GM18502 (cell line): ENCODE results near the gene DMRT1.

Source experiments
- ATAC-seq: cut with Tn5 transposase; IDR thresholded peaks from one replicate; pipeline ENCODE4 v1.9.1; 2021; ENCODE audit warnings: mild to moderate bottlenecking; ENCODE audit not compliant: unreplicated experiment, poor library complexity

DMRT1 gene

GRCh38 chr9:969310-970150 lies 128.0 kb downstream of the DMRT1 start:
- no peak for ATAC-seq

DNA sequence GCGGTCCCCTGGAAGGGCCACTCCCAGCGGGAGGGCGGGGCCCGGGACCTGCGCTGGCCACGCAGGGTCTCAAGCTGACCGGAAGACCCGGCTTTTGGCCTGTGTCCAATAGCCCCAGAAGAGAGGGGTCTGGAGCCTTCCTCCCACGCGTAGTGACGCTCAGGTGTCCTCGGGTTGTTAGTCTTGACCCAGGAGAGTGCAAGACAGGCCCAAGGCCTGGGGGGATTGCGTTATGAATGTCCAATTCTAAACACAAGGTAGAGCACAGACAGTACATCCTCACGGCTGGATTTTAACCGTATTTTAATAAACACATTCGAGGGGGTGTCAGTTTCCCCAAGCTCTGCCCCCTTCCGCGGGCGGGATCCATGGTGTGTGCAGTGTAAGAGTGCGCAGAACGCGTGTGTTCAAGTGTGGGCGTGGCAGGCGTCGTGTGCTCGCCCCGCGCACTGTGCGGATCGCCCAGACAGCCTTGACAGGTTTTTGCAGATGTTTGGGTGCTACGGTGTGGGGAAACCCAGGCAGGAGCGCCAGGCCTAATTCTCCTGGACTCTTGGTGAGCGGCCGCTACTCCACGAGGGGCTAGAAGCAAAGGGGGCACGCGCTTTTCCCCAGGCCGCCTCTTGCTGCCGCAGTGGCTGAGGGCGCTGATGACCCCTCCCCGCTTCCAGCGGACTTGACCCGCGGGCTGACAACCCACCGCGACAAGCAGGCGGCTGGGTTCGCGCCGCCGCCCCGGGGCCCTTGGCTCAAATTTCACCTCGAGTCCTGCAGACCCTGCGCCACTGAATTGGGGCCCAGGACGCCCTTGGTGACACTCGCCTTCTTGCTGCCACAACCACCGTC lies 128.9 kb downstream of the DMRT1 start:
- ATAC-seq, result no peak

- no peak for ATAC-seq
These were observed 130.5 kb downstream of the DMRT1 start for GRCh38 chr9:971901-972500.

DNA sequence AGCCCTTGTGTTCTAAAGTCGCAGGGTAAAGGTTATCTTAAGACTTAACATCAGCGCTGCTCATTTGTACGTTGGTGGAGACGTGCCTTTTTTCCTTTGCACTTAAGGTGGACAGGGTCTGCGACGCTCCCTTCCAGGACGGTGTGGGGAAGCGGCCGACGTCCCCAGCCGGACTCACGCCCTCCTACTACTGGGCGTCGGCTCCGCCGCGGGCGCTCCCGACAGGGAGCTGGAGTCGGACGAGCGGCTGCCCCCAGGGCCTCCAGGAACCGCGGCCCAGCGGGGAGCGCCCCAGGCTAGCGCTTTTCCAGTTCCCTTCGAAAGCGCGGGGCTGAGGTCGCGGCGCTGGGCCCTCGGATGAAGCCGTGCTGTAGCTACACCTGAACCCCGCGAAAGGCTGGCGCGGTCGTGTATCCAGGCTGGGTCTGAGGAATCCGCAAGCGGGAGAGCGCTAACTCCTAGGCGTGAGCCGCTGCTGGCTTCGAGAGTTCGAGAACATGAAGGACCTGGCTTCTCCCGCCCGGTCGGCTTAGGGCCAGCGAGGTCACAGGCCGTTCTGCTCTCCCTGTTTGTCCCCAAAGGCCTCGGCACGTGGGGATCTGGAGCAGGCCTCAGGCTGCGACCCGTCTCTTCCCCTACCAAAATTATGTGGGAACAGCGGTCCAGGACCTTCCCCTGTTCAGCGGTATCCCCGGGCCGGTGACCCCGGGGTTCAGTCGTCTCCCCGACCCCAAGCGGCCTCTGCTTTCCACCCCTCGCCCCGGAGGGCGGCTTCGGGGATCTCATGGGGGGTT lies 131.2 kb downstream of the DMRT1 start:
- no peak for ATAC-seq

DNA sequence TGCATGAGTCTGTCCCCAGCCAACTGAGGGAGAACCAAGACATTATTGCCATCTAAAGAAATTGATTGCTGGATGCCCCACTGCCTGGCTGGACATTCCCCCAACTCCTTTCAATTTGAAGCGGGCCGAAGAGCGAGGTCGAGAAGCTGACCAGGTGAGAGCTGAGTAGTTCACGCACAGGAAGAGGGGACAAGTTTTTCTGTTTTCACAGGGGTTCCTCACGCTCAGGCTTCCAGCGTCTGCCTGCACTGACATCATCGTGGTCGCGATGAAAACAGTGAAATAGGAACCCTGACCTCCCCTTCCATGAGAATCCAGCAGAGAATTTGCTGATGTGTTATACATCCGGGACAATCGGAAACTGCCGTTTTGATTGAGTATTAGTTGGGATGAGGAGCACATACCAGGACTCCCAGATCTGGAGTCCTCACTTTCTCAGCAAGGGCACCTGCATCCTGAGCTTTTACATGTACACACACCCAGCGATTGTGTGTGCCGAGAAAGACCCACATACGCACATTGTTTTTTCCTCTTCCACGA lies 131.9 kb downstream of the DMRT1 start:
- no peak for ATAC-seq

- ATAC-seq, result no peak
These were observed 132.8 kb downstream of the DMRT1 start for GRCh38 chr9:974031-974995.

GRCh38 chr9:974996-975739 lies 133.7 kb downstream of the DMRT1 start:
- no peak for ATAC-seq

DNA sequence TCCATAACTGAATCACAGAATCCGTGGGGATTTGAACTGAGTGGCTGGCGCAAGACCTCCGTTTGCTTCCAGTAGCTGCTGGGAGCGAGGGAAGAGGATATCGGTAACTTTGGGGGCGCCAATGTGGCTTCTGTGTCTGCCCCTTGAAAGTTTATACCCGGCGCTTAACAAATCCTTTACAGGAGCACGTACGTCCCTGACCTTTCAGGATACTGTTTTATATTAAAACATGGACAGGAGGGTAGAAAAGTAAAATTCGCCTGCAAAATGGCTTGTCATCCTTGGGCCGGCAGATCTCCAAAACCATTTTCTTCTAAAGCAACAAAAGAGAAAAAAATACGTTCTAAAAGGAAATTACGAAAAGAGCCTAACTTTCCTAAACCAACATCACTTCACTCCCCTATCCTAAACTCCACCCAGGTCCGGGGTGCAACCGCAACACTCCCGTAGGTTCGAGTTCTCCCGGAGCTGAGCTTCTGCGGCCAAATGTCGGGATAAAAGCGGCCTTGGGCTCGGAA lies 134.3 kb downstream of the DMRT1 start:
- no peak for ATAC-seq

DNA sequence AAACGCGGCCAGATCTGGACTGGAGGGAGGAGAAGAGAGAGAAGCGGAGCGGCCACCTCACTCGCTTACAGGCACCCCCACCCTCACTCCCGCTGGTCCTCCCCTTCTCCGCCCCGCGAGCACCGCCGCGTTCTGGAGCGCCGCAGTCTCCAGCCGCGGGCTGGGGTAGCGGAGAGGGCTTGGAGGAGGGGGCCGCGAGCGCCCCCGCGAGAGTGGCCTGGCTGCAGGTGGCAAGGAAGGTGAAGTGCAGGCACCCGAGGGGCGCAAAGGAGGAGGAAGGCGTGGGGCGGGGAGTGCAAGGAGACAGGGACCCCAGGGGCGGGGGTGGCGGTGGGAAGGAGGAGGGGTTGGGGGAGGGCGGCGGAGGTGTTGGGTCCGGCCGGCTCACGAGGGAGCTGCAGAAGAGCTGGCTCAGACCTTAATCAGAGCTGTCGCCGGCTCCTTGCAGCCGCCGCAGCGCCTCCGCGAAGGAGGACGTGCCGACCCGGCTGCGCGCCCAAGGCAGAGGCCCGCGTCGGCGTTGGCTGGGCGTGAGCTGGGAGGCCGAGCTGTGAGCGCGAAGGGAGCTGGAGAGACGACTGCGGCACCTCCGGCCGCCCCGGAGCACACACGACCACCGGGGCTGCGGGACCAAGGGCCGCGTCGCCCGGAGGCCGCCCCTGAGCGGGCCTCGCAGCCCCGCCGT lies 134.9 kb downstream of the DMRT1 start, which contains the start of gene DMRT3:
Gene DMRT3 (plus strand): TSS at position 398 of the 685 bp plus-strand sequence. CDS start 347 bp downstream, outside the sequence.
- no peak for ATAC-seq

- ATAC-seq, result no peak
These were observed 135.7 kb downstream of the DMRT1 start for GRCh38 chr9:976943-977837.

- no peak for ATAC-seq
These were observed 136.6 kb downstream of the DMRT1 start for GRCh38 chr9:977838-978830.

- no peak for ATAC-seq
These were observed 138.5 kb downstream of the DMRT1 start for GRCh38 chr9:979983-980382.

GRCh38 chr9:980640-981039 lies 139.1 kb downstream of the DMRT1 start:
- no peak for ATAC-seq

DNA sequence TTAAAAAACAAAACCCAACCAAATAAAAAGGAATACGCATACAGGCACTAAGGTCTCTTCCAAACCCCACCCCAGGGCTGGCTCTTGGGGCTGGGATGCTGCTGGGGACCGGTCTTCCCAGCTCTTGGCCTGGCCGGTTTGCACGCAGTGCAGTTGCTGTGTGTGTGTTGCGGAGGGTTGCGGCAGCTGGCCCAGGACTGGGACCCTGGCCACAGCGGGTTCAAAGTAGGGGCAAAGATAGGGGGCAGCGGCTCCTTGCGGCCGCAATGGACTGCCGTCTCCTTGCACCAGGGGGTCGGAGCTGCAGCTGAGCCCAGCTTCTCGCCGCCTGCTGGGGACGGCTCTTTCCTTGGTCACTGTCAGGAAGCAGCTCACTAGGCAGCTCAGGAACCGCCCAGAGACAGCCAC lies 140.0 kb downstream of the DMRT1 start:
- no peak for ATAC-seq
